WTC11 (cell line): ENCODE data around the gene ENAH. TPM values are rescaled to one million over a fixed set of nuclear protein-coding genes. Genes with fewer than 3 reads are reported as not detected.

Experiments used
- ATAC-seq: fragments of 200-7000 bp; cut with Tn5 transposase; 2 replicates; pipeline ENCODE4 v1.10.0; 2021; ENCODE audit warnings: mild to moderate bottlenecking, moderate library complexity
- CTCF ChIA-PET: fragments of 300-600 bp; sonication (Branson Sonifier 250); formaldehyde crosslinking; loops from one replicate; lab custom pipeline; 2021; ENCODE audit warnings: antibody characterized with exemption; lab: Charles Lee
- POLR2A ChIA-PET: fragments of 350-600 bp; sonication (Branson Sonifier 250); formaldehyde crosslinking; loops from one replicate; lab custom pipeline; 2021; ENCODE audit warnings: antibody characterized with exemption; lab: Charles Lee
- DNase-seq: peaks from one replicate; pipeline ENCODE4 v3.0.0; 2021; ENCODE audit warnings: low spot score
- H3K27ac Mint-ChIP-seq: 2 replicates; pipeline ENCODE4 v1.8.0; 2021; ENCODE audit warnings: mixed read lengths
- H3K27me3 Mint-ChIP-seq: 2 replicates; pipeline ENCODE4 v1.8.0; 2021; ENCODE audit warnings: low read depth, mild to moderate bottlenecking, moderate library complexity, mixed read lengths
- H3K36me3 Mint-ChIP-seq: 2 replicates; pipeline ENCODE4 v1.8.0; 2021; ENCODE audit warnings: mixed read lengths
- H3K4me1 Mint-ChIP-seq: 2 replicates; pipeline ENCODE4 v1.8.0; 2022; ENCODE audit warnings: mixed read lengths
- H3K4me3 Mint-ChIP-seq: 2 replicates; pipeline ENCODE4 v1.8.0; 2021; ENCODE audit warnings: mild to moderate bottlenecking, moderate library complexity, mixed read lengths
- H3K9me3 Mint-ChIP-seq: 2 replicates; pipeline ENCODE4 v1.8.0; 2021; ENCODE audit warnings: mixed read lengths
- AFF4 ChIP-seq: sonication (generic); formaldehyde crosslinking; IDR thresholded peaks from 2 replicates; pipeline ENCODE4 v1.8.1; 2023; ENCODE audit warnings: mild to moderate bottlenecking, missing genetic modification reagents, borderline replicate concordance
- ARID4B ChIP-seq: sonication (generic); formaldehyde crosslinking; IDR thresholded peaks from 2 replicates; pipeline ENCODE4 v1.8.0; 2023; ENCODE audit warnings: missing genetic modification reagents, mild to moderate bottlenecking, borderline replicate concordance
- ATF1 ChIP-seq: sonication (generic); formaldehyde crosslinking; IDR thresholded peaks from 2 replicates; pipeline ENCODE4 v1.8.1; 2023; ENCODE audit warnings: mild to moderate bottlenecking, moderate library complexity, missing genetic modification reagents
- CREM ChIP-seq: sonication (generic); formaldehyde crosslinking; IDR thresholded peaks from 2 replicates; pipeline ENCODE4 v1.8.1; 2022; ENCODE audit warnings: mild to moderate bottlenecking, missing genetic modification reagents, moderate library complexity
- FOXK1 ChIP-seq: sonication (generic); formaldehyde crosslinking; IDR thresholded peaks from 2 replicates; pipeline ENCODE4 v1.8.0; 2022; ENCODE audit warnings: mild to moderate bottlenecking, moderate library complexity, missing genetic modification reagents
- GABPB1 ChIP-seq: sonication (generic); formaldehyde crosslinking; IDR thresholded peaks from 2 replicates; pipeline ENCODE4 v1.8.1; 2023; ENCODE audit warnings: mild to moderate bottlenecking, missing genetic modification reagents
- JUN ChIP-seq: sonication (generic); formaldehyde crosslinking; IDR thresholded peaks from 2 replicates; pipeline ENCODE4 v1.8.0; 2023; ENCODE audit warnings: mild to moderate bottlenecking, missing genetic modification reagents
- KAT7 ChIP-seq: sonication (generic); formaldehyde crosslinking; IDR thresholded peaks from 2 replicates; pipeline ENCODE4 v1.8.1; 2023; ENCODE audit warnings: missing genetic modification reagents, mild to moderate bottlenecking, borderline replicate concordance
- ZNF121 ChIP-seq: sonication (generic); formaldehyde crosslinking; IDR thresholded peaks from 2 replicates; pipeline ENCODE4 v1.8.0; 2023; ENCODE audit warnings: missing genetic modification reagents
- ZNF263 ChIP-seq: sonication (generic); formaldehyde crosslinking; IDR thresholded peaks from 2 replicates; pipeline ENCODE4 v1.8.1; 2022; ENCODE audit warnings: low read depth, mild to moderate bottlenecking, moderate library complexity, missing genetic modification reagents
- ZNF416 ChIP-seq: fragments of 250-450 bp; sonication (Bioruptor Pico); IDR thresholded peaks from 2 replicates; pipeline ENCODE4 v1.9.0; 2021; ENCODE audit warnings: mild to moderate bottlenecking, inconsistent platforms
- total RNA-seq: library from RNA; stranded (reverse); gene quantifications from 3 replicates; pipeline ENCODE4 v1.2.3, GENCODE V29; 2021
- TF ChIP-seq, protein P1 (sequence below): sonication (generic); formaldehyde crosslinking; IDR thresholded peaks from 2 replicates; pipeline ENCODE4 v1.8.0; 2022; ENCODE audit warnings: missing genetic modification reagents
- TF ChIP-seq, protein P2 (sequence below): fragments of 250-450 bp; sonication (Bioruptor Pico); IDR thresholded peaks from 2 replicates; pipeline ENCODE4 v1.9.0; 2021; ENCODE audit warnings: mild to moderate bottlenecking, borderline replicate concordance
- TF ChIP-seq, protein P3 (sequence below): sonication (generic); formaldehyde crosslinking; IDR thresholded peaks from 2 replicates; pipeline ENCODE4 v1.8.1; 2023; ENCODE audit warnings: mild to moderate bottlenecking, missing genetic modification reagents

ENAH gene
- total RNA-seq, 1 experiment from 2014 or later, result 227 TPM

GRCh38 chr1:225482421-225482950, 170.4 kb downstream of the ENAH start:
- Mint-ChIP-seq H3K4me3 (no peak overlapping the region), H3K27ac (peak overlapping the region; percentile 69), H3K4me1 (peaks cover 16% of the 10 kb centered on the region), H3K36me3 (no peaks in the 10 kb centered on the region), H3K9me3 (no peaks in the 10 kb centered on the region), H3K27me3 (no peaks in the 10 kb centered on the region)
- no peak for ATAC-seq
- POLR2A ChIA-PET, result no interaction called here
- CTCF ChIA-PET, result interaction anchor here (0.6 to 8.2 kb wide), 19 partner anchors 7 to 505 kb away, joined by 3 to 73 read pairs (median 4); partner anchors contain the start of genes EPHX1 and SRP9
- TF ChIP-seq AFF4 (no peak), ZNF263 (CRISPR knock-in tag) (no peak), KAT7 (CRISPR knock-in tag) (no peak), ZNF121 (no peak), JUN (CRISPR knock-in tag) (no peak), FOXK1 (CRISPR knock-in tag) (no peak), CREM (CRISPR knock-in tag) (no peak), GABPB1 (CRISPR knock-in tag) (no peak), ZNF416 (CRISPR knock-in tag) (no peak), ATF1 (no peak), ARID4B (CRISPR knock-in tag) (no peak)
- TF ChIP-seq, protein P1, sequence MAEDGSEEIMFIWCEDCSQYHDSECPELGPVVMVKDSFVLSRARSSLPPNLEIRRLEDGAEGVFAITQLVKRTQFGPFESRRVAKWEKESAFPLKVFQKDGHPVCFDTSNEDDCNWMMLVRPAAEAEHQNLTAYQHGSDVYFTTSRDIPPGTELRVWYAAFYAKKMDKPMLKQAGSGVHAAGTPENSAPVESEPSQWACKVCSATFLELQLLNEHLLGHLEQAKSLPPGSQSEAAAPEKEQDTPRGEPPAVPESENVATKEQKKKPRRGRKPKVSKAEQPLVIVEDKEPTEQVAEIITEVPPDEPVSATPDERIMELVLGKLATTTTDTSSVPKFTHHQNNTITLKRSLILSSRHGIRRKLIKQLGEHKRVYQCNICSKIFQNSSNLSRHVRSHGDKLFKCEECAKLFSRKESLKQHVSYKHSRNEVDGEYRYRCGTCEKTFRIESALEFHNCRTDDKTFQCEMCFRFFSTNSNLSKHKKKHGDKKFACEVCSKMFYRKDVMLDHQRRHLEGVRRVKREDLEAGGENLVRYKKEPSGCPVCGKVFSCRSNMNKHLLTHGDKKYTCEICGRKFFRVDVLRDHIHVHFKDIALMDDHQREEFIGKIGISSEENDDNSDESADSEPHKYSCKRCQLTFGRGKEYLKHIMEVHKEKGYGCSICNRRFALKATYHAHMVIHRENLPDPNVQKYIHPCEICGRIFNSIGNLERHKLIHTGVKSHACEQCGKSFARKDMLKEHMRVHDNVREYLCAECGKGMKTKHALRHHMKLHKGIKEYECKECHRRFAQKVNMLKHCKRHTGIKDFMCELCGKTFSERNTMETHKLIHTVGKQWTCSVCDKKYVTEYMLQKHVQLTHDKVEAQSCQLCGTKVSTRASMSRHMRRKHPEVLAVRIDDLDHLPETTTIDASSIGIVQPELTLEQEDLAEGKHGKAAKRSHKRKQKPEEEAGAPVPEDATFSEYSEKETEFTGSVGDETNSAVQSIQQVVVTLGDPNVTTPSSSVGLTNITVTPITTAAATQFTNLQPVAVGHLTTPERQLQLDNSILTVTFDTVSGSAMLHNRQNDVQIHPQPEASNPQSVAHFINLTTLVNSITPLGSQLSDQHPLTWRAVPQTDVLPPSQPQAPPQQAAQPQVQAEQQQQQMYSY (CRISPR knock-in tag), result no peak
- TF ChIP-seq, protein P2, sequence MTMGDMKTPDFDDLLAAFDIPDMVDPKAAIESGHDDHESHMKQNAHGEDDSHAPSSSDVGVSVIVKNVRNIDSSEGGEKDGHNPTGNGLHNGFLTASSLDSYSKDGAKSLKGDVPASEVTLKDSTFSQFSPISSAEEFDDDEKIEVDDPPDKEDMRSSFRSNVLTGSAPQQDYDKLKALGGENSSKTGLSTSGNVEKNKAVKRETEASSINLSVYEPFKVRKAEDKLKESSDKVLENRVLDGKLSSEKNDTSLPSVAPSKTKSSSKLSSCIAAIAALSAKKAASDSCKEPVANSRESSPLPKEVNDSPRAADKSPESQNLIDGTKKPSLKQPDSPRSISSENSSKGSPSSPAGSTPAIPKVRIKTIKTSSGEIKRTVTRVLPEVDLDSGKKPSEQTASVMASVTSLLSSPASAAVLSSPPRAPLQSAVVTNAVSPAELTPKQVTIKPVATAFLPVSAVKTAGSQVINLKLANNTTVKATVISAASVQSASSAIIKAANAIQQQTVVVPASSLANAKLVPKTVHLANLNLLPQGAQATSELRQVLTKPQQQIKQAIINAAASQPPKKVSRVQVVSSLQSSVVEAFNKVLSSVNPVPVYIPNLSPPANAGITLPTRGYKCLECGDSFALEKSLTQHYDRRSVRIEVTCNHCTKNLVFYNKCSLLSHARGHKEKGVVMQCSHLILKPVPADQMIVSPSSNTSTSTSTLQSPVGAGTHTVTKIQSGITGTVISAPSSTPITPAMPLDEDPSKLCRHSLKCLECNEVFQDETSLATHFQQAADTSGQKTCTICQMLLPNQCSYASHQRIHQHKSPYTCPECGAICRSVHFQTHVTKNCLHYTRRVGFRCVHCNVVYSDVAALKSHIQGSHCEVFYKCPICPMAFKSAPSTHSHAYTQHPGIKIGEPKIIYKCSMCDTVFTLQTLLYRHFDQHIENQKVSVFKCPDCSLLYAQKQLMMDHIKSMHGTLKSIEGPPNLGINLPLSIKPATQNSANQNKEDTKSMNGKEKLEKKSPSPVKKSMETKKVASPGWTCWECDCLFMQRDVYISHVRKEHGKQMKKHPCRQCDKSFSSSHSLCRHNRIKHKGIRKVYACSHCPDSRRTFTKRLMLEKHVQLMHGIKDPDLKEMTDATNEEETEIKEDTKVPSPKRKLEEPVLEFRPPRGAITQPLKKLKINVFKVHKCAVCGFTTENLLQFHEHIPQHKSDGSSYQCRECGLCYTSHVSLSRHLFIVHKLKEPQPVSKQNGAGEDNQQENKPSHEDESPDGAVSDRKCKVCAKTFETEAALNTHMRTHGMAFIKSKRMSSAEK (CRISPR knock-in tag), result no peak
- TF ChIP-seq, protein P3, sequence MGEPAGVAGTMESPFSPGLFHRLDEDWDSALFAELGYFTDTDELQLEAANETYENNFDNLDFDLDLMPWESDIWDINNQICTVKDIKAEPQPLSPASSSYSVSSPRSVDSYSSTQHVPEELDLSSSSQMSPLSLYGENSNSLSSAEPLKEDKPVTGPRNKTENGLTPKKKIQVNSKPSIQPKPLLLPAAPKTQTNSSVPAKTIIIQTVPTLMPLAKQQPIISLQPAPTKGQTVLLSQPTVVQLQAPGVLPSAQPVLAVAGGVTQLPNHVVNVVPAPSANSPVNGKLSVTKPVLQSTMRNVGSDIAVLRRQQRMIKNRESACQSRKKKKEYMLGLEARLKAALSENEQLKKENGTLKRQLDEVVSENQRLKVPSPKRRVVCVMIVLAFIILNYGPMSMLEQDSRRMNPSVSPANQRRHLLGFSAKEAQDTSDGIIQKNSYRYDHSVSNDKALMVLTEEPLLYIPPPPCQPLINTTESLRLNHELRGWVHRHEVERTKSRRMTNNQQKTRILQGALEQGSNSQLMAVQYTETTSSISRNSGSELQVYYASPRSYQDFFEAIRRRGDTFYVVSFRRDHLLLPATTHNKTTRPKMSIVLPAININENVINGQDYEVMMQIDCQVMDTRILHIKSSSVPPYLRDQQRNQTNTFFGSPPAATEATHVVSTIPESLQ, result no peak
- DNase-seq, result no peak
